ENCODE results near the gene ADH4. TPM values are rescaled to one million over a fixed set of nuclear protein-coding genes. Genes with fewer than 3 reads are reported as not detected.

Gene ADH4
- total and polyA plus RNA-seq, 2 experiments from 2014 or later: not detected

DNA sequence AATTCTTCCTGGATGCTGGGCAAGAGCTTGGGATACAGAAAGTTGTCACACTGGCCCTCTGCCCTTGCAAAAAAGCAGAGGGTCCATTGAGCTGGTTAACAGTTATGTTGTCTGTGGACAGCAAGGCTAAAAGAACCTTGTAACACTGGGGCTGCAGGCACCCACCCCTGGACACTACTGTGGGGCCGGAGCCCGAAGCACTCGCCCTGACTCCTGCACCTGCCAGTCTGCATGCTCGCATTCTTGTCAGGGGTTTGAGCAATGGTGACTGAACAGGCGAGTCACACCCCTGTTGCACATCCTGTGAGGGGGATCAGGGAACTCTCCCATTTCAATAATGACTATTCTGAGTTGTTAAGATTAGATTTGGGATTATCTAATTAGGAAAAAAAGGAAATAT lies 23.6 kb downstream of the ADH4 start:
- Histone ChIP-seq H2AFZ (no peak overlapping the region), H3K4me1 (ENCODE audit: insufficient read depth) (peaks cover 7% of the 10 kb centered on the region), H3K9me2 (ENCODE audit: insufficient read depth) (no peaks in the 10 kb centered on the region), H4K20me1 (replicated peaks; ENCODE audit: insufficient read depth) (no peaks in the 10 kb centered on the region), H3K36me3 (ENCODE audit: insufficient read depth) (0 out of 2 replicates have a peak, but pooled peaks cover 3% of the 10 kb centered on the region), H3F3A (replicated peaks; ENCODE audit: low read depth) (no peaks in the 10 kb centered on the region), H3K4me2 (peak overlapping the region; percentile 40; the same call in 1 of the 2 replicates), H3K4me3 (no peak overlapping the region), H3K27me3 (ENCODE audit: insufficient read depth) (no peaks in the 10 kb centered on the region), H3K27ac (ENCODE audit: low read depth) (no peak overlapping the region), H3K79me2 (replicated peaks; ENCODE audit: insufficient read depth) (no peaks in the 10 kb centered on the region)
- DNase-seq (ENCODE audit: low spot score) (no peak), ATAC-seq (peak; percentile 32; the same call in 1 of the 3 replicates)
- no peak overlapping the region for H3K4me3 Mint-ChIP-seq
- peaks cover 2% of the 10 kb centered on the region for H3K27me3 Mint-ChIP-seq (ENCODE audit: insufficient read depth, low read depth, poor library complexity)
- peaks cover 13% of the 10 kb centered on the region for H3K9me3 Mint-ChIP-seq
- TF ChIP-seq EZH2phosphoT487 (IDR thresholded peaks at IDR 0.05; ENCODE audit: unreplicated experiment) (no peak), NANOG (IDR thresholded peaks at IDR 0.05; ENCODE audit: borderline replicate concordance) (no peak), ZNF331 (CRISPR knock-in tag; IDR thresholded peaks at IDR 0.05; ENCODE audit: low read depth) (no peak), EZH2 (IDR thresholded peaks at IDR 0.05; ENCODE audit: low read depth, unreplicated experiment) (no peak), CREB1 (CRISPR knock-in tag; IDR thresholded peaks at IDR 0.05; ENCODE audit: low read depth) (no peak), POLR2AphosphoS5 (IDR thresholded peaks at IDR 0.05; ENCODE audit: low read depth) (no peak), JUNB (IDR thresholded peaks at IDR 0.05; ENCODE audit: unreplicated experiment) (no peak), ZNF114 (CRISPR knock-in tag; IDR thresholded peaks at IDR 0.05) (no peak), STAT1 (IDR thresholded peaks at IDR 0.05; ENCODE audit: unreplicated experiment) (no peak)
- TF ChIP-seq, protein P1, sequence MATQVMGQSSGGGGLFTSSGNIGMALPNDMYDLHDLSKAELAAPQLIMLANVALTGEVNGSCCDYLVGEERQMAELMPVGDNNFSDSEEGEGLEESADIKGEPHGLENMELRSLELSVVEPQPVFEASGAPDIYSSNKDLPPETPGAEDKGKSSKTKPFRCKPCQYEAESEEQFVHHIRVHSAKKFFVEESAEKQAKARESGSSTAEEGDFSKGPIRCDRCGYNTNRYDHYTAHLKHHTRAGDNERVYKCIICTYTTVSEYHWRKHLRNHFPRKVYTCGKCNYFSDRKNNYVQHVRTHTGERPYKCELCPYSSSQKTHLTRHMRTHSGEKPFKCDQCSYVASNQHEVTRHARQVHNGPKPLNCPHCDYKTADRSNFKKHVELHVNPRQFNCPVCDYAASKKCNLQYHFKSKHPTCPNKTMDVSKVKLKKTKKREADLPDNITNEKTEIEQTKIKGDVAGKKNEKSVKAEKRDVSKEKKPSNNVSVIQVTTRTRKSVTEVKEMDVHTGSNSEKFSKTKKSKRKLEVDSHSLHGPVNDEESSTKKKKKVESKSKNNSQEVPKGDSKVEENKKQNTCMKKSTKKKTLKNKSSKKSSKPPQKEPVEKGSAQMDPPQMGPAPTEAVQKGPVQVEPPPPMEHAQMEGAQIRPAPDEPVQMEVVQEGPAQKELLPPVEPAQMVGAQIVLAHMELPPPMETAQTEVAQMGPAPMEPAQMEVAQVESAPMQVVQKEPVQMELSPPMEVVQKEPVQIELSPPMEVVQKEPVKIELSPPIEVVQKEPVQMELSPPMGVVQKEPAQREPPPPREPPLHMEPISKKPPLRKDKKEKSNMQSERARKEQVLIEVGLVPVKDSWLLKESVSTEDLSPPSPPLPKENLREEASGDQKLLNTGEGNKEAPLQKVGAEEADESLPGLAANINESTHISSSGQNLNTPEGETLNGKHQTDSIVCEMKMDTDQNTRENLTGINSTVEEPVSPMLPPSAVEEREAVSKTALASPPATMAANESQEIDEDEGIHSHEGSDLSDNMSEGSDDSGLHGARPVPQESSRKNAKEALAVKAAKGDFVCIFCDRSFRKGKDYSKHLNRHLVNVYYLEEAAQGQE (IDR thresholded peaks at IDR 0.05; ENCODE audit: unreplicated experiment): no peak
- TF ChIP-seq, protein P2, sequence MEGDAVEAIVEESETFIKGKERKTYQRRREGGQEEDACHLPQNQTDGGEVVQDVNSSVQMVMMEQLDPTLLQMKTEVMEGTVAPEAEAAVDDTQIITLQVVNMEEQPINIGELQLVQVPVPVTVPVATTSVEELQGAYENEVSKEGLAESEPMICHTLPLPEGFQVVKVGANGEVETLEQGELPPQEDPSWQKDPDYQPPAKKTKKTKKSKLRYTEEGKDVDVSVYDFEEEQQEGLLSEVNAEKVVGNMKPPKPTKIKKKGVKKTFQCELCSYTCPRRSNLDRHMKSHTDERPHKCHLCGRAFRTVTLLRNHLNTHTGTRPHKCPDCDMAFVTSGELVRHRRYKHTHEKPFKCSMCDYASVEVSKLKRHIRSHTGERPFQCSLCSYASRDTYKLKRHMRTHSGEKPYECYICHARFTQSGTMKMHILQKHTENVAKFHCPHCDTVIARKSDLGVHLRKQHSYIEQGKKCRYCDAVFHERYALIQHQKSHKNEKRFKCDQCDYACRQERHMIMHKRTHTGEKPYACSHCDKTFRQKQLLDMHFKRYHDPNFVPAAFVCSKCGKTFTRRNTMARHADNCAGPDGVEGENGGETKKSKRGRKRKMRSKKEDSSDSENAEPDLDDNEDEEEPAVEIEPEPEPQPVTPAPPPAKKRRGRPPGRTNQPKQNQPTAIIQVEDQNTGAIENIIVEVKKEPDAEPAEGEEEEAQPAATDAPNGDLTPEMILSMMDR (conservative IDR thresholded peaks at IDR 0.05; ENCODE audit: low read depth in 2 of 2): no peak
- TF ChIP-seq, protein P3, sequence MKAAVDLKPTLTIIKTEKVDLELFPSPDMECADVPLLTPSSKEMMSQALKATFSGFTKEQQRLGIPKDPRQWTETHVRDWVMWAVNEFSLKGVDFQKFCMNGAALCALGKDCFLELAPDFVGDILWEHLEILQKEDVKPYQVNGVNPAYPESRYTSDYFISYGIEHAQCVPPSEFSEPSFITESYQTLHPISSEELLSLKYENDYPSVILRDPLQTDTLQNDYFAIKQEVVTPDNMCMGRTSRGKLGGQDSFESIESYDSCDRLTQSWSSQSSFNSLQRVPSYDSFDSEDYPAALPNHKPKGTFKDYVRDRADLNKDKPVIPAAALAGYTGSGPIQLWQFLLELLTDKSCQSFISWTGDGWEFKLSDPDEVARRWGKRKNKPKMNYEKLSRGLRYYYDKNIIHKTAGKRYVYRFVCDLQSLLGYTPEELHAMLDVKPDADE (IDR thresholded peaks at IDR 0.05): no peak
- TF ChIP-seq, protein P4, sequence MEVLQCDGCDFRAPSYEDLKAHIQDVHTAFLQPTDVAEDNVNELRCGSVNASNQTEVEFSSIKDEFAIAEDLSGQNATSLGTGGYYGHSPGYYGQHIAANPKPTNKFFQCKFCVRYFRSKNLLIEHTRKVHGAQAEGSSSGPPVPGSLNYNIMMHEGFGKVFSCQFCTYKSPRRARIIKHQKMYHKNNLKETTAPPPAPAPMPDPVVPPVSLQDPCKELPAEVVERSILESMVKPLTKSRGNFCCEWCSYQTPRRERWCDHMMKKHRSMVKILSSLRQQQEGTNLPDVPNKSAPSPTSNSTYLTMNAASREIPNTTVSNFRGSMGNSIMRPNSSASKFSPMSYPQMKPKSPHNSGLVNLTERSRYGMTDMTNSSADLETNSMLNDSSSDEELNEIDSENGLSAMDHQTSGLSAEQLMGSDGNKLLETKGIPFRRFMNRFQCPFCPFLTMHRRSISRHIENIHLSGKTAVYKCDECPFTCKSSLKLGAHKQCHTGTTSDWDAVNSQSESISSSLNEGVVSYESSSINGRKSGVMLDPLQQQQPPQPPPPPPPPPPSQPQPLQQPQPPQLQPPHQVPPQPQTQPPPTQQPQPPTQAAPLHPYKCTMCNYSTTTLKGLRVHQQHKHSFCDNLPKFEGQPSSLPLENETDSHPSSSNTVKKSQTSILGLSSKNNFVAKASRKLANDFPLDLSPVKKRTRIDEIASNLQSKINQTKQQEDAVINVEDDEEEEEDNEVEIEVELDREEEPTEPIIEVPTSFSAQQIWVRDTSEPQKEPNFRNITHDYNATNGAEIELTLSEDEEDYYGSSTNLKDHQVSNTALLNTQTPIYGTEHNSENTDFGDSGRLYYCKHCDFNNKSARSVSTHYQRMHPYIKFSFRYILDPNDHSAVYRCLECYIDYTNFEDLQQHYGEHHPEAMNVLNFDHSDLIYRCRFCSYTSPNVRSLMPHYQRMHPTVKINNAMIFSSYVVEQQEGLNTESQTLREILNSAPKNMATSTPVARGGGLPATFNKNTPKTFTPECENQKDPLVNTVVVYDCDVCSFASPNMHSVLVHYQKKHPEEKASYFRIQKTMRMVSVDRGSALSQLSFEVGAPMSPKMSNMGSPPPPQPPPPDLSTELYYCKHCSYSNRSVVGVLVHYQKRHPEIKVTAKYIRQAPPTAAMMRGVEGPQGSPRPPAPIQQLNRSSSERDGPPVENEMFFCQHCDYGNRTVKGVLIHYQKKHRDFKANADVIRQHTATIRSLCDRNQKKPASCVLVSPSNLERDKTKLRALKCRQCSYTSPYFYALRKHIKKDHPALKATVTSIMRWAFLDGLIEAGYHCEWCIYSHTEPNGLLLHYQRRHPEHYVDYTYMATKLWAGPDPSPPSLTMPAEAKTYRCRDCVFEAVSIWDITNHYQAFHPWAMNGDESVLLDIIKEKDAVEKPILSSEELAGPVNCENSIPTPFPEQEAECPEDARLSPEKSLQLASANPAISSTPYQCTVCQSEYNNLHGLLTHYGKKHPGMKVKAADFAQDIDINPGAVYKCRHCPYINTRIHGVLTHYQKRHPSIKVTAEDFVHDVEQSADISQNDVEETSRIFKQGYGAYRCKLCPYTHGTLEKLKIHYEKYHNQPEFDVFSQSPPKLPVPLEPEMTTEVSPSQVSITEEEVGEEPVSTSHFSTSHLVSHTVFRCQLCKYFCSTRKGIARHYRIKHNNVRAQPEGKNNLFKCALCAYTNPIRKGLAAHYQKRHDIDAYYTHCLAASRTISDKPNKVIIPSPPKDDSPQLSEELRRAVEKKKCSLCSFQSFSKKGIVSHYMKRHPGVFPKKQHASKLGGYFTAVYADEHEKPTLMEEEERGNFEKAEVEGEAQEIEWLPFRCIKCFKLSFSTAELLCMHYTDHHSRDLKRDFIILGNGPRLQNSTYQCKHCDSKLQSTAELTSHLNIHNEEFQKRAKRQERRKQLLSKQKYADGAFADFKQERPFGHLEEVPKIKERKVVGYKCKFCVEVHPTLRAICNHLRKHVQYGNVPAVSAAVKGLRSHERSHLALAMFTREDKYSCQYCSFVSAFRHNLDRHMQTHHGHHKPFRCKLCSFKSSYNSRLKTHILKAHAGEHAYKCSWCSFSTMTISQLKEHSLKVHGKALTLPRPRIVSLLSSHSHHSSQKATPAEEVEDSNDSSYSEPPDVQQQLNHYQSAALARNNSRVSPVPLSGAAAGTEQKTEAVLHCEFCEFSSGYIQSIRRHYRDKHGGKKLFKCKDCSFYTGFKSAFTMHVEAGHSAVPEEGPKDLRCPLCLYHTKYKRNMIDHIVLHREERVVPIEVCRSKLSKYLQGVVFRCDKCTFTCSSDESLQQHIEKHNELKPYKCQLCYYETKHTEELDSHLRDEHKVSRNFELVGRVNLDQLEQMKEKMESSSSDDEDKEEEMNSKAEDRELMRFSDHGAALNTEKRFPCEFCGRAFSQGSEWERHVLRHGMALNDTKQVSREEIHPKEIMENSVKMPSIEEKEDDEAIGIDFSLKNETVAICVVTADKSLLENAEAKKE (CRISPR knock-in tag; IDR thresholded peaks at IDR 0.05): no peak
- H3K4me1 Mint-ChIP-seq: peaks cover 14% of the 10 kb centered on the region
- H3K27ac Mint-ChIP-seq: no peak overlapping the region
- H3K36me3 Mint-ChIP-seq (ENCODE audit: low read depth): peaks cover 17% of the 10 kb centered on the region

Data from GM23338 (cell line).